Fibroblast of villous mesenchyme (primary cell): ENCODE measurements around the gene OBSL1. TPM values are rescaled to one million over a fixed set of nuclear protein-coding genes. Genes with fewer than 3 reads are reported as not detected.

Source experiments
- DNase-seq: peaks from one replicate; pipeline ENCODE4 v3.0.0-alpha.2; 2010; ENCODE audit warnings: low read depth
- H3K4me3 ChIP-seq: 2 replicates; pipeline ENCODE4 v1.5.1; 2011; ENCODE audit warnings: low read depth, mild to moderate bottlenecking, low read length
- total RNA-seq: library from RNA; depleted of rRNA; stranded (reverse); fragments of >200 nt; gene quantifications from 2 replicates; pipeline ENCODE4 v1.2.3, GENCODE V29; 2012
- TF ChIP-seq, protein P1 (sequence below): IDR thresholded peaks from 2 replicates; pipeline ENCODE4 v1.5.1; 2012; ENCODE audit warnings: low read depth, mild to moderate bottlenecking, low read length; ENCODE audit not compliant: insufficient read depth

Gene OBSL1
- total RNA-seq, 1 donor = 86.8 TPM

DNA sequence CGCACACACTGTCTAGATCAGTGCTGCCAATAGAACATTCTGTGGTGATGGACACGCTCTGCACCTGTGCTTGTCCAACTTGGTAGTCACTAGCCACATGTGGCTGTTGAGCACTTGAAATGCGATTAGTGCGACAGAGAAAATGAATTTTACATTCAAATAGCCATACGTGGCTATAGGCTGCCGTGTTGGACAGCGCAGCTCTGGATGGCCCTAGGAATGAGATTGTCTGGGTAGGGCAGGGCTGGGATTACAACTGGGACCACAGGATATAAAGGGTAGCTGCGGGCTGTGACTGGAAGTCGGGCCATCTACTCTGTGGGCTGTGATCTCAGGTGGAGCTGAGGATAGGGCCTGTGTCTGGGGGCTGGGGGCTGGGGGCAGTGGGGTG, 51.8 kb downstream of the OBSL1 start:
- TF ChIP-seq, protein P1, sequence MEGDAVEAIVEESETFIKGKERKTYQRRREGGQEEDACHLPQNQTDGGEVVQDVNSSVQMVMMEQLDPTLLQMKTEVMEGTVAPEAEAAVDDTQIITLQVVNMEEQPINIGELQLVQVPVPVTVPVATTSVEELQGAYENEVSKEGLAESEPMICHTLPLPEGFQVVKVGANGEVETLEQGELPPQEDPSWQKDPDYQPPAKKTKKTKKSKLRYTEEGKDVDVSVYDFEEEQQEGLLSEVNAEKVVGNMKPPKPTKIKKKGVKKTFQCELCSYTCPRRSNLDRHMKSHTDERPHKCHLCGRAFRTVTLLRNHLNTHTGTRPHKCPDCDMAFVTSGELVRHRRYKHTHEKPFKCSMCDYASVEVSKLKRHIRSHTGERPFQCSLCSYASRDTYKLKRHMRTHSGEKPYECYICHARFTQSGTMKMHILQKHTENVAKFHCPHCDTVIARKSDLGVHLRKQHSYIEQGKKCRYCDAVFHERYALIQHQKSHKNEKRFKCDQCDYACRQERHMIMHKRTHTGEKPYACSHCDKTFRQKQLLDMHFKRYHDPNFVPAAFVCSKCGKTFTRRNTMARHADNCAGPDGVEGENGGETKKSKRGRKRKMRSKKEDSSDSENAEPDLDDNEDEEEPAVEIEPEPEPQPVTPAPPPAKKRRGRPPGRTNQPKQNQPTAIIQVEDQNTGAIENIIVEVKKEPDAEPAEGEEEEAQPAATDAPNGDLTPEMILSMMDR = no peak
- no peak for DNase-seq
- H3K4me3 ChIP-seq = no peak overlapping the region

DNA sequence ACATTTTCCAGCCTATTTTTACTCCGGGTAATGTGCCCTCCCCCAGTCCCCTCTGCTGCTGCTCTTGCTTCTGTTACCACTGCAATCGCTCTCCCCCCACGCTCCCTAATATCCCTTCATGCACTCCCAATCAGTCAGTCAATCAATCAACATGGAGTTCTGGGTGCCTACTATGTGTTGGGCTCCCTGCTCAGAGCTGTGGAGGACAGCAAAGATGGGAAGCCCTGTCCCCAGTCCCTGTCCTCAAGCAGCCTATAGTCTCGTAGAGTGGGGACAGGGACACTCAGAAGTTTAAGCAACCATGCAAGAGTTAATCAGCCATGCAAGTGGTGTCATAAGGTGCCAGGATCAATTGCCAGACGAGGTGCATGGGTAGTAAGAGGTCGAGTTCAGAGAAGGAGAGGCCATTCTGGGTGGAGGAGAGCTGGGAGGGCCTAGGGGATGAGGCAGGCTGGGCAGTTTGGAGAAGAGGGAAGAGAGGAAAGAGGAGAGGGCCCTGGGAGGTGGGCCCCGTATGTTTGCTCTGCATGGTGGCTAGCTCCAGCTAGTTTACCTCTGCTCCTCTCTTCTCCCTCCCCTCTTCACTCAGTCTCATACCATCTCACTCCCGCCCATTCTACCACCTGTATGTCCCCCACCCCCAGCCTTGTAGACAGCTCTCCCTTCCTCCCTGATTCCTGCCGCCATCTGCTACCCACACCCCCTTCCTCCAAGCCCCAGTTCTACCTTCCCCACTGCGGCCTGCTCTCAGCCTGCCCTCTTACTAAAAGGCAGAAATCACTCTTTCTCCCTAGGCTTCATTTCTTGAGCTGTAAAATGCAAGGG, 53.2 kb downstream of the OBSL1 start:
- TF ChIP-seq, protein P1 = no peak
- H3K4me3 ChIP-seq = no peak overlapping the region
- DNase-seq = no peak

DNA sequence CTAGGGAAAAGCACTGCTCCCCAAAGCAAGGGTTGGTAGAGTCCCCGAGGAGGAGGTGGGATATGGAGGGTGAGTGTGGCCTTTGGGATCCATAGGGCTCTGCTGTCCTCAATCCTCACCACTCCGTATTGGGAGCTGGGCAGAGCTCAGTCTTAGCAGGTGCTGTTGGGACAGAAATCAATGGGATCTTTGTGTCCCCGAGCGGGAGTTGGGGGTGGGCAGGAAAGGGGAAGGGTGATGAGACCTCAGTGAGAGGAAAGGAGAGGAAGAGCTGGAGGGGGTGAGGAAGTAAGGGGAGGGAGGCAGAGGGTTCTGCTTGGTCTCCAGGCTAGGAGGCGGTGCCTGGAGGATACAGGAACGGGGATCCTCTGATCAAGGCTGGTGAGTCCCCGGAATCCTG, 54.5 kb downstream of the OBSL1 start:
- no peak overlapping the region for H3K4me3 ChIP-seq
- no peak for DNase-seq
- TF ChIP-seq, protein P1 = no peak

DNA sequence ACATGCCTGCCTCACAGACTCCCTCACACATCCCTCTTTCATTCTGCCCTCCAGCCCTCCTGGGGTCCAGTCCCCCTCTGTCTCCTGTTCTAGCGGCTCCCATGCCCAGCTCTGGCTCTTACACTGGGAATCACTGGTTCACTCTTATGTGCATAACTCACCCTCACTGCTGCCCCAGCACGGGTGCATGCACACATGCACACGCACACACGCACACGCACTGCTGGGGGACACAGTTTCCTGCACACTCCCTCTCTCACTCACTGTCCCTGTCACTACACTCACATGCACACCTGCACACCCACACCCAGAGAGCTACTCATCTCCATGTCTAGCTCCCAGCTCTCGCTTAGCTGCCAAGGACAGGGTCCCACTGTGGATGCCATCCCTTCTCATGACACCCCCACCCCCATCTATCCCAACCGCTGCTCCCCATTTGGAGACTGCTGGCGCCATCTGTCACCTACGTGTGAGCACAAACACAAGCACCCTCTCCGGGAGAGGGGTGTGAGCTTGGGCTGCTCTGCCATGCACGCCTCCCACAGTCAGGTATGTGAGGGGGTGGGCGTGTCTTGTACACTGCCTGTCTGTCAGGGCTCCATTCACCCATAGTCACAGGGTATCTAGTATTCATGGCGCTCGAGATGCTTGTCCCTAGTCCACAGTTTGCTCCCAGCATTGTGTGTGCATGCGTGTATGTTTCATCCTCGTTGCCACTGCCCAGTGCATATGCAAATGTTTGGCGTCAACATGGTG, 55.3 kb downstream of the OBSL1 start:
- H3K4me3 ChIP-seq = no peak overlapping the region
- DNase-seq = no peak
- TF ChIP-seq, protein P1 = no peak

DNA sequence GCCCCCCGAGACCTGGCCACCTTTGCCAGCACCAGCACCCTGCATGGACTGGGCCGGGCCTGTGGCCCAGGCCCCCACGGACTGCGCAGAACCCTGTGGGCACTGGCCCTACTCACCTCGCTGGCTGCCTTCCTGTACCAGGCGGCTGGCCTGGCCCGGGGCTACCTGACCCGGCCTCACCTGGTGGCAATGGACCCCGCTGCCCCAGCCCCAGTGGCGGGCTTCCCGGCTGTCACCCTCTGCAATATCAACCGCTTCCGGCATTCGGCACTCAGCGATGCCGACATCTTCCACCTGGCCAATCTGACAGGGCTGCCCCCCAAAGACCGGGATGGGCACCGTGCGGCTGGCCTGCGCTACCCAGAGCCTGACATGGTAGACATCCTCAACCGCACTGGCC, 56.5 kb downstream of the OBSL1 start:
- TF ChIP-seq, protein P1 = no peak
- no peak for DNase-seq

DNA sequence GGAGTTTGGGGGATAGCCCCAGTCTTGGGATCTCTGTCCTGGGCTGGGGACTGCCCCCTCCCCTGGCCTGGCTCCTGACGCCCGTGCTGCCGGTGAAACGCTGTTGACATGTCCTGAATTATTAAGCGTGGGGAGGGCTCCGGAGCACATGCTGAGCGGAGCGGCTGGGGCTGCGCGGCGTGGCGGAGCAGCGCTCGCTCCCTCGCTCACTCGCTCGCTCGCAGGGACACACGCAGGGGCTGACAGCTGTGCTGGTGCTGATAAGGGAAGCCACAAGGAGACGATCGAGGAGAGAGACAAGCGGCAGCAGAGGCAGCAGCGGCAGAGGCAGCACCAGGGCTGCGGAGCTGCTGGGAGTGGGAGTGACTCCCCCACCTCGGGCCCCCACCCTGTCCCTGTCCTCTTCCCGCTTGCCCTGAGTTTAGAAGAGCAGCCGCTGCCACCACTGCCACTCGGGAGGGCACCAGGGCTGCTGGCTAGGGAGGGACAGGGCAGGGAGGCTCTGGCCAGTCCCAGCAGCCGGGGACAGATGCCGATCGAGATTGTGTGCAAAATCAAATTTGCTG, 57.1 kb downstream of the OBSL1 start, which contains the start of gene ASIC4:
Gene ASIC4 (plus strand): TSS at position 287 of the 566 bp plus-strand sequence. CDS start 243 bp downstream, at position 530.
- H3K4me3 ChIP-seq = no peak within 1 kb of the TSS
- peak; percentile 12 for DNase-seq

More for the DNA sequence above, 56.5 kb downstream of the OBSL1 start:
- no peak overlapping the region for H3K4me3 ChIP-seq

More for the DNA sequence above, 57.1 kb downstream of the OBSL1 start, which contains the start of gene ASIC4:
- TF ChIP-seq, protein P1 = no peak
